Astrocyte (in vitro differentiated cells and primary cell): ENCODE results near the gene TMIGD3.

ENCODE experiments used
- EZH2 ChIP-seq: IDR thresholded peaks from 2 replicates; pipeline ENCODE4 v1.6.1; 2012; ENCODE audit warnings: mild to moderate bottlenecking, low read length, inconsistent platforms; ENCODE audit not compliant: insufficient read depth
- TF ChIP-seq, protein P1 (sequence below): IDR thresholded peaks from 2 replicates; pipeline ENCODE4 v1.5.1; 2011; ENCODE audit warnings: low read depth, mild to moderate bottlenecking, inconsistent platforms, low read length, moderate library complexity; ENCODE audit not compliant: insufficient read depth

DNA sequence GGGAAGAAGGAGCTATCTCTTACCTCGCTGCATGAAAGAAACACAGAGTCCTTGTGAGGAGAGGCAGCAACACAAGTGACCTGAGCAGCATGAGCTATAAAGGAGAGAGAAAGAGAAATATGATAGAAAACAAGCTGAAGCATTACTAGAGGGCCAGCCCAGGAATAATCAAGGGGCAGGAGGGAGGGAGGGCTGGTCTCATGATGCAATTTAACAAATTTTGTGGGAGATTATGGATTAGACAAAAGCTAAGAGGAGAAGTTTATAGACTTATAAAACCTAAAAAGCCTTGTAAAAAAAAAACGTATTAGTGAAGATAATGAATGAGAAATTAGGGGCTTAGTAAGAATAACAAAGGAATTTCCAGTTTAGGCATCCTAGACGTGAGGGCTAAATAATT is 59.4 kb downstream of the TMIGD3 start:
- TF ChIP-seq EZH2 = no peak
- TF ChIP-seq, protein P1, sequence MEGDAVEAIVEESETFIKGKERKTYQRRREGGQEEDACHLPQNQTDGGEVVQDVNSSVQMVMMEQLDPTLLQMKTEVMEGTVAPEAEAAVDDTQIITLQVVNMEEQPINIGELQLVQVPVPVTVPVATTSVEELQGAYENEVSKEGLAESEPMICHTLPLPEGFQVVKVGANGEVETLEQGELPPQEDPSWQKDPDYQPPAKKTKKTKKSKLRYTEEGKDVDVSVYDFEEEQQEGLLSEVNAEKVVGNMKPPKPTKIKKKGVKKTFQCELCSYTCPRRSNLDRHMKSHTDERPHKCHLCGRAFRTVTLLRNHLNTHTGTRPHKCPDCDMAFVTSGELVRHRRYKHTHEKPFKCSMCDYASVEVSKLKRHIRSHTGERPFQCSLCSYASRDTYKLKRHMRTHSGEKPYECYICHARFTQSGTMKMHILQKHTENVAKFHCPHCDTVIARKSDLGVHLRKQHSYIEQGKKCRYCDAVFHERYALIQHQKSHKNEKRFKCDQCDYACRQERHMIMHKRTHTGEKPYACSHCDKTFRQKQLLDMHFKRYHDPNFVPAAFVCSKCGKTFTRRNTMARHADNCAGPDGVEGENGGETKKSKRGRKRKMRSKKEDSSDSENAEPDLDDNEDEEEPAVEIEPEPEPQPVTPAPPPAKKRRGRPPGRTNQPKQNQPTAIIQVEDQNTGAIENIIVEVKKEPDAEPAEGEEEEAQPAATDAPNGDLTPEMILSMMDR = no peak
